Right lobe of liver (tissue), 4 donors: ENCODE results near the gene ELMO1.

Experiments
- POLR2A ChIP-seq: fragments of 450-650 bp; IDR thresholded peaks from one replicate; pipeline ENCODE4 v1.6.1; 2017; ENCODE audit warnings: antibody characterized with exemption, mild to moderate bottlenecking
- TF ChIP-seq, protein P1 (sequence below), 4 donors: fragments of 200-600 bp in 3 of 4; fragments of 450-650 bp in 1 of 4; IDR thresholded peaks; one replicate each; pipeline versions ENCODE4 v1.5.1 to v1.8.0; 2016 to 2022; ENCODE audit warnings: antibody characterized with exemption in 4 of 4, mild to moderate bottlenecking in 2 of 4
- donor health status: DM: no; HTN: no; CAD: no.
- donor health status: DM: no; HTN: no; CAD: no.
- donor health status: DM: no; HTN: yes; CAD: no.

DNA sequence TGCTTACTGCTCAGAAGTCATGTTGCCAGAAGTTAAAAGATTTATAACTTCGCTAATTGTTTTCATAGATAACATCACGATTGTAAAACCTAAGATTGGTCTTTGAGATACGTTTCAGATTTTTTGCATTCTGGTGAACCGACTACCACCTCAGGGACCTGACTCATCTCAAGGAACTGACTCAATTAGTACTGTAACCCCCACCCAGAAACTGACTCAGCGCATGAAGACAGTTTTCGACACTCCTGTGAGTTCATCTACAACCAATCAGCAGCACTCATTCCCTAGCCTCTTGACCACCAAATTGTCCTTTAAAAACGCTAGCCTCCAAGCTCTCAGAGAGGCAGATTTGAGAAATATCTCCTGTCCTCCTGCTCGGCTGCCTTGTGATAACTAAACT, 72.3 kb downstream of the ELMO1 start:
- TF ChIP-seq, protein P1, sequence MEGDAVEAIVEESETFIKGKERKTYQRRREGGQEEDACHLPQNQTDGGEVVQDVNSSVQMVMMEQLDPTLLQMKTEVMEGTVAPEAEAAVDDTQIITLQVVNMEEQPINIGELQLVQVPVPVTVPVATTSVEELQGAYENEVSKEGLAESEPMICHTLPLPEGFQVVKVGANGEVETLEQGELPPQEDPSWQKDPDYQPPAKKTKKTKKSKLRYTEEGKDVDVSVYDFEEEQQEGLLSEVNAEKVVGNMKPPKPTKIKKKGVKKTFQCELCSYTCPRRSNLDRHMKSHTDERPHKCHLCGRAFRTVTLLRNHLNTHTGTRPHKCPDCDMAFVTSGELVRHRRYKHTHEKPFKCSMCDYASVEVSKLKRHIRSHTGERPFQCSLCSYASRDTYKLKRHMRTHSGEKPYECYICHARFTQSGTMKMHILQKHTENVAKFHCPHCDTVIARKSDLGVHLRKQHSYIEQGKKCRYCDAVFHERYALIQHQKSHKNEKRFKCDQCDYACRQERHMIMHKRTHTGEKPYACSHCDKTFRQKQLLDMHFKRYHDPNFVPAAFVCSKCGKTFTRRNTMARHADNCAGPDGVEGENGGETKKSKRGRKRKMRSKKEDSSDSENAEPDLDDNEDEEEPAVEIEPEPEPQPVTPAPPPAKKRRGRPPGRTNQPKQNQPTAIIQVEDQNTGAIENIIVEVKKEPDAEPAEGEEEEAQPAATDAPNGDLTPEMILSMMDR (IDR thresholded peaks at IDR 0.05): no peak
- no peak for TF ChIP-seq POLR2A
